Measurements from ENCODE around the gene ZNF343.
"Not testable (repeated sequence)": the region's sequence is repeated elsewhere in the genome, so short reads cannot be mapped to it uniquely, and the experiment has no call there.

Gene ZNF343

GRCh38 chr20:2521369-2522305 is 12.9 kb upstream of the ZNF343 start:
- peak; percentile 50 for DNase-seq

- no peak for DNase-seq
Observed at GRCh38 chr20:2520617-2521016, 11.9 kb upstream of the ZNF343 start.

- DNase-seq: no peak
Observed at GRCh38 chr20:2519115-2519809, 10.5 kb upstream of the ZNF343 start.

- no peak for DNase-seq
Observed at GRCh38 chr20:2518558-2518957, 9.8 kb upstream of the ZNF343 start.

- no peak for DNase-seq
Observed at GRCh38 chr20:2518096-2518495, 9.4 kb upstream of the ZNF343 start.

- DNase-seq: no peak
Observed at GRCh38 chr20:2516399-2516798, 7.7 kb upstream of the ZNF343 start.

GRCh38 chr20:2515203-2515602 is 6.5 kb upstream of the ZNF343 start:
- no peak for DNase-seq

- no peak for DNase-seq
Observed at GRCh38 chr20:2509794-2510193, 1.1 kb upstream of the ZNF343 start.

- DNase-seq: no peak
Observed at GRCh38 chr20:2509468-2509781, 710 bp upstream of the ZNF343 start.

GRCh38 chr20:2507875-2508630 is 662 bp downstream of the ZNF343 start:
- no peak for DNase-seq

GRCh38 chr20:2507464-2507863 is 1.3 kb downstream of the ZNF343 start:
- no peak for DNase-seq

- not testable (repeated sequence) for DNase-seq
Observed at GRCh38 chr20:2506426-2506825, 2.3 kb downstream of the ZNF343 start.

- DNase-seq: not testable (repeated sequence)
Observed at GRCh38 chr20:2504803-2505202, 3.9 kb downstream of the ZNF343 start.

GRCh38 chr20:2502808-2503384 is 5.8 kb downstream of the ZNF343 start:
- not testable (repeated sequence) for DNase-seq

- DNase-seq: no peak
Observed at GRCh38 chr20:2485661-2486060, 23.1 kb downstream of the ZNF343 start.

GRCh38 chr20:2485080-2485479 is 23.6 kb downstream of the ZNF343 start:
- DNase-seq: no peak

GRCh38 chr20:2483504-2483903 is 25.2 kb downstream of the ZNF343 start:
- DNase-seq: no peak

- no peak for DNase-seq
Observed at GRCh38 chr20:2480381-2480780, 28.3 kb downstream of the ZNF343 start.

- DNase-seq: no peak
Observed at GRCh38 chr20:2476742-2477615, 31.7 kb downstream of the ZNF343 start.

- DNase-seq: no peak
Observed at GRCh38 chr20:2475850-2476741, 32.6 kb downstream of the ZNF343 start.

- DNase-seq: no peak
Observed at GRCh38 chr20:2473516-2473915, 35.2 kb downstream of the ZNF343 start.

Measured in stimulated activated CD4-positive, alpha-beta T cell treated with anti-CD3 and anti-CD28 coated beads, Interleukin-1b, Interleukin-23, amount 100 ng/mL, for 48 hours (primary cell).